Activated T-helper 17 cell treated with anti-CD3 and anti-CD28 coated beads, Interleukin-2, amount 50 U/mL, for 72 hours (primary cell): ENCODE results near the gene LRRC4C. TPM values are rescaled to one million over a fixed set of nuclear protein-coding genes. Genes with fewer than 3 reads are reported as not detected.

Experiments
- ATAC-seq: fragments of 150-1000 bp; cut with Tn5 transposase; replicated peaks from 2 replicates; pipeline ENCODE4 v1.10.0; 2021; ENCODE audit warnings: mild to moderate bottlenecking, moderate library complexity
- H3K27ac Mint-ChIP-seq: one replicate; pipeline ENCODE4 v1.8.0; 2022; ENCODE audit warnings: mixed read lengths
- H3K27me3 Mint-ChIP-seq: one replicate; pipeline ENCODE4 v1.8.0; 2022; ENCODE audit warnings: mixed read lengths
- H3K36me3 Mint-ChIP-seq: one replicate; pipeline ENCODE4 v1.8.0; 2022; ENCODE audit warnings: low read depth, mild to moderate bottlenecking, mixed read lengths
- H3K4me1 Mint-ChIP-seq: one replicate; pipeline ENCODE4 v1.8.0; 2022; ENCODE audit warnings: mixed read lengths
- H3K4me3 Mint-ChIP-seq: one replicate; pipeline ENCODE4 v1.8.0; 2022; ENCODE audit warnings: mild to moderate bottlenecking, mixed read lengths
- H3K9me3 Mint-ChIP-seq: one replicate; pipeline ENCODE4 v1.8.0; 2022; ENCODE audit warnings: mixed read lengths
- total RNA-seq, 2 donors: library from RNA; stranded (reverse); gene quantifications; one replicate each; pipeline ENCODE4 v1.2.3, GENCODE V29; 2022

Gene LRRC4C
- total RNA-seq, 2 donors from 2014 or later = not detected

GRCh38 chr11:41225856-41226633 lies 233.4 kb downstream of the LRRC4C start:
- Mint-ChIP-seq H3K27ac (no peak overlapping the region), H3K36me3 (no peaks in the 10 kb centered on the region), H3K27me3 (no peaks in the 10 kb centered on the region), H3K4me3 (no peak overlapping the region), H3K9me3 (peaks cover 34% of the 10 kb centered on the region), H3K4me1 (no peaks in the 10 kb centered on the region)
- no peak for ATAC-seq

DNA sequence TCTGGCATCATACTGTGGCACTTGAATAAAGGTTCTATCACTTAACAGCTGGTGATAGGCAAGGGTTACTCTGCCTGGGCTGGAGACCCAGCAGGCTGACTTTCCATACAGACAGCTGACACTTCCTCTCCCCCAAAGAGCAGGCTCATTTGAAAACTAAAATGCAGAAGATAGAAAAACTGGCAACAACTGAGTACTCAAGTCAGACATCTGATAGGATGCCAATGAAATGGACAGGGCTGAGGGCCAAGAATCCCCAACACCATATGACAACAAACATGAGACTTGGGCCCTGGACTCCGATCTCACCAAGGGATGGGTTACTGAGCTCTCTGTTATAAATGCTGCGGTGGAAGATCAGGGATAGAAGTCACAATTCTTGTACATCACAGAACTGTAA lies 237.2 kb downstream of the LRRC4C start:
- no peak overlapping the region for H3K4me3 Mint-ChIP-seq
- H3K36me3 Mint-ChIP-seq = no peaks in the 10 kb centered on the region
- H3K9me3 Mint-ChIP-seq = peaks cover 25% of the 10 kb centered on the region
- no peaks in the 10 kb centered on the region for H3K27me3 Mint-ChIP-seq
- H3K27ac Mint-ChIP-seq = no peak overlapping the region
- no peaks in the 10 kb centered on the region for H3K4me1 Mint-ChIP-seq
- no peak for ATAC-seq

DNA sequence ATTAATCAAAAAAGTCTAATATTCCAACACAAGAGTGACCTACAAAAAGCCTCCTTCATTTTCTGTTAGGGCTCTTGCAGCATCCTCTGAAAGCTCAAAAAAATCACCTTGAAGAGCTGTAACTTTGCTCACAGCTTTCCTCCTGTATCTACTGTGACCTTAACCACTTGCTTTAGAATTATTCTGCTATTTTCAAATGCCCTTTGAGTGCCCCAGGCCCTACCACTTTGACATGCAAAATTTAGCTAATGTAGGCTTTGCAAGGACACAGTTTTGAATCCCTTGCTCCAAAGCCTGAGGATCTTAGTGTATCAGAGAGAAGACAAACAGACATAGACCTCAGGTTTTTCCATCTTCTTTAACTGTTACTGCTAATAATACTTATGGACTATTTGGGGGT lies 253.1 kb downstream of the LRRC4C start:
- Mint-ChIP-seq H3K36me3 (no peaks in the 10 kb centered on the region), H3K4me3 (no peak overlapping the region), H3K9me3 (peaks cover 19% of the 10 kb centered on the region), H3K4me1 (no peaks in the 10 kb centered on the region), H3K27me3 (no peaks in the 10 kb centered on the region), H3K27ac (no peak overlapping the region)
- ATAC-seq = no peak

DNA sequence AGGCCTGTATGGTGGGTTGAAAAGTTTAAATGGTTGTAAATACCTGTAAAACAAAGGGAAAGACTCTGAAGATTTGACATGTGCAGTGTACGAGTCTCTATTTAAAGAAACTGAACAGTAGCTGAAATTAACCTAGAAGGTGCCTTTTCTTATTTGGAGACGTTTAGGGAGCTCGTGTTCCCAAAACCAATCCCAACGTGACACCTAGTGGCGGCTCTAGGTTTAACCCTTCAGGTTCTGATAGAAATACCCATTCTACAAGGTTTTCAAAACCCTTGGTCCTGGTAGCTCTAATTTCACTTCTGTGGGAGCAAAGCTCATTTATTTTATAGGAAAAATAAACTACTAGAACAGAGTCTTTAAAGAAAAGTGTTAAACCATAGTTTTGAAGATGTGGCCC lies 258.3 kb downstream of the LRRC4C start:
- H3K4me1 Mint-ChIP-seq = no peaks in the 10 kb centered on the region
- ATAC-seq = no peak

DNA sequence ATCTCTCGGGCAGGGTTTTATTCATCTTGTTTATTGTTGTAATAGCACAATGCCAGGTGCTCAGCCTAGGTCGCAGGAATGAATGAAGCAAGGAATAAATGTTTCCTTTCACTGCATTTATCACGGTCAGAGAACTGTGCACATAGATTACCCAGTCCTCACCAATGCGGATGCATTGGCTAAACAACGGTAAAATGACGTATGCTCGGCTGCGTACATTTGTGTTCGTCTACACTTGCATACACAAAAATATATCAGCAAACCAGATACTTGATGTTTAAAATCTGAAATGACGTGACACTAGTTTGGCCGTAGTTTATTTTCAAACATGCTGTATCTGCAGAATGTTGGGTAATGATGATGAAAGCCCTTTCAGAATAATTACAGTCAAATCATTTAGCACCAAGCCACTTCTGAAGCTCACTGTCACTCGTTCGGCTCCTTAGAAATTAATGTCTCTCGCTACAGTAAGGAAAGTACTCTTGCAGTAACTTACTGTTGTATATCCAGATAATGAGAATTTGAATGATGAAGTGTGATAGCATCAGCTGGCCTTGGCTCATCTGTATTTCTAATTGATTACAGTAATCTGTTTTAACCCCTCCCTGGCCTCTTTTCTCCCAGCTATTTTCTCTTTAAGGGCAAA lies 268.9 kb downstream of the LRRC4C start:
- Mint-ChIP-seq H3K4me3 (no peak overlapping the region), H3K9me3 (peaks cover 17% of the 10 kb centered on the region), H3K36me3 (no peaks in the 10 kb centered on the region), H3K27ac (no peak overlapping the region), H3K27me3 (no peaks in the 10 kb centered on the region), H3K4me1 (no peaks in the 10 kb centered on the region)
- no peak for ATAC-seq

More for the DNA sequence above, 258.3 kb downstream of the LRRC4C start:
- no peaks in the 10 kb centered on the region for H3K36me3 Mint-ChIP-seq
- H3K9me3 Mint-ChIP-seq = peaks cover 5% of the 10 kb centered on the region
- H3K27ac Mint-ChIP-seq = no peak overlapping the region
- no peak overlapping the region for H3K4me3 Mint-ChIP-seq
- no peaks in the 10 kb centered on the region for H3K27me3 Mint-ChIP-seq

DNA sequence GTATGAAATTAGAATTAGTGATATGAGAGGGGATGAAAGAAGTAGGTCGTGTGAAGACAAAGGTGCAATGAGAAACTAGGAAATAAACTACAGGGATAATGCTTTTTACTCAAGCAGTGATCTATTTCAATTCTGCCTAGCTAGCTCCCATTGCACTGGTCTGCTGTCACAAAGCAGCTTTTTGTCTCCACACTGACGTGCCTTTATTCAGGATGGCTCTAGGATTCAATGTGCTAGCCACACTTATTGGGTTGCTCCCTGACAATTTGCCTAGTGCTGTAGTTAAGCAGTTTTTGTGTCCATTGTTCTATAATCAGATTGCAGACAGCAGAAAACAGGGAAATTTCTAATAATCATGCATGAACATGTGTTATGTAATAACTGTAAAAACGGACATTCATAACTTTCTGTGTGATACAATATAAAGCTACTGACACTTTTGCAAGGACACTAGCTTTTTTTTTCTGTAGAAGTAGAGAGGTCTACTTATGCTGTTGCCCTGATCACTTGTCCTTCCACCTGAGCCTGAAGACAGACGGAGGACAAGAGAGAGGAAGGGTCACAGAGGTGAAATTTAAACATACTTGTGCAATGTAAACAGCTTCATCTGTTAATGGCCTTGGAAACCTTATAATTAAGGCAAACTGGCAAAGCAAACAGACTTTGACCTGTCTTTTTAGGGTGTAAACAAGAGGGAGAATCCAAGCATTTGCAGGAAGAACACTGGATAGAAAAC lies 269.6 kb downstream of the LRRC4C start:
- Mint-ChIP-seq H3K27me3 (no peaks in the 10 kb centered on the region), H3K9me3 (peaks cover 17% of the 10 kb centered on the region), H3K36me3 (no peaks in the 10 kb centered on the region), H3K27ac (no peak overlapping the region), H3K4me1 (no peaks in the 10 kb centered on the region), H3K4me3 (no peak overlapping the region)
- ATAC-seq = no peak

DNA sequence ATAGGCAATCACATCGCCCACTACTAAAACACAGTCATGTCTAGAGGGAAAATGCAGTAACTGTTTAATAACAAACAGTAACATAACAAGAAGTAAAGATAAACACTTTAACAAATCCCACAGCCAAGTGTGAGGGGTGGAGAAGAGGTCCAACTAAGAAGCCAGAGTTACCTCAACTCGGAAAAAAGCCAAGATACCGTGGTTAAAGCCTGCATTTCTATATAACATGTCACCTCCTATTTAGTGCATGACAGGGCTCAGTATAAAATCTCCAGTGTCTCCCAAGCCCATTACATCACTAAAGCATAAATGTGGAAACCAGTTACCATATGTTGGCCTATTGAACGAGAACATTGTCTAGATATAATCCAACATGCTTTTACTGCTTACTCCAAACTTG lies 281.7 kb downstream of the LRRC4C start:
- H3K4me3 Mint-ChIP-seq = no peak overlapping the region
- H3K27ac Mint-ChIP-seq = no peak overlapping the region
- no peaks in the 10 kb centered on the region for H3K4me1 Mint-ChIP-seq
- H3K27me3 Mint-ChIP-seq = no peaks in the 10 kb centered on the region
- peaks cover 15% of the 10 kb centered on the region for H3K9me3 Mint-ChIP-seq
- ATAC-seq = no peak
- H3K36me3 Mint-ChIP-seq = no peaks in the 10 kb centered on the region

DNA sequence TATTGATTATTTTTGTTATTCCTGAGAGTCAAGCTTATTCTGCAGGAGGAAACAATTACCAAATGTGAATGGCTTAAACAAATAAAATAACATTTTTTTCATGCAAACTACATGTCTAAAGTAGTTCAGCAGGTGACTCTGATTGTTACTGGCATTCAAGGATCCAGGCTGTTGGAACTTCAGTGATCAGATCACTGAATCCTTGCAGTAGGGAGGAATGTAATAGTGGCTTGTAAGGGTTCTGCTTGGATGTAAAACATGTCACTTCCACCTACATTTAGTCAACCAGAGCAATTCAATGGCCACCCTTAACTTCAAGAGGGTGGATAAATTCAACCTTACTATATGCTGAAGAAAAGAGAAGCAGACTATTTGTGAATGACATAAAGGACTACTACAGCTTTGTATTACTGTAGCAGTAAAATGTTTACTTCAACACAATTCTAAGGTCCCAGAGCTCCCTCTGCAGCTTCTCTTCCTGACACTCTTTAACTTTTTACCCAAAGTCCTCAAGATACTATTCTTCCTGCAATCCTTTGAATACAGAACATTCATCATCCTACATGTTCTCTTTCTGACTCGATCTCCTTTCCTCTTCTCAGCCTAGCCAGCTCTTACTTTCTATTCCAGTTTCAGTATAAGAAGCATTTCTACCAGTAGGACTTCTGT lies 284.0 kb downstream of the LRRC4C start:
- Mint-ChIP-seq H3K36me3 (no peaks in the 10 kb centered on the region), H3K27me3 (no peaks in the 10 kb centered on the region), H3K9me3 (peaks cover 20% of the 10 kb centered on the region), H3K4me1 (no peaks in the 10 kb centered on the region), H3K27ac (no peak overlapping the region), H3K4me3 (no peak overlapping the region)
- no peak for ATAC-seq

DNA sequence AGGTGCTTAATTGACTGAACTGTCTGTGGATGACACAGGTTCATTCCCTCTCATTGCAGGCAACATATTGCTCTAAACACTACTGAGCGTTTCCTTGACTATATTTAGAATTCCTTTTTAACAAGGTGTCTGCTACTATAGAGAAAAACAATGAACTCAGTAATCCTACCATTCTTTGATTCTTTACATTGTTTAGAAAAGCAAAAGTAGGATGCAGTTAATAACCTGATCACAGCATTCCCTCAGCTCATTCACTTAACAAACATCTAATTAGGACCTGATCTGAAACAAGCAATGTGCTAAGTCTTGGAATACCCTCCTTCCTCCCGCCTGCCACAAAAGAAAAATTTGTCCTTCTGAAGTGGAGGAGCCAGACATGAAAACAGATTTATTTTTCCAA lies 313.1 kb downstream of the LRRC4C start:
- no peak for ATAC-seq
- Mint-ChIP-seq H3K9me3 (peaks cover 9% of the 10 kb centered on the region), H3K27ac (no peak overlapping the region), H3K27me3 (no peaks in the 10 kb centered on the region), H3K4me3 (no peak overlapping the region), H3K4me1 (no peaks in the 10 kb centered on the region), H3K36me3 (no peaks in the 10 kb centered on the region)

DNA sequence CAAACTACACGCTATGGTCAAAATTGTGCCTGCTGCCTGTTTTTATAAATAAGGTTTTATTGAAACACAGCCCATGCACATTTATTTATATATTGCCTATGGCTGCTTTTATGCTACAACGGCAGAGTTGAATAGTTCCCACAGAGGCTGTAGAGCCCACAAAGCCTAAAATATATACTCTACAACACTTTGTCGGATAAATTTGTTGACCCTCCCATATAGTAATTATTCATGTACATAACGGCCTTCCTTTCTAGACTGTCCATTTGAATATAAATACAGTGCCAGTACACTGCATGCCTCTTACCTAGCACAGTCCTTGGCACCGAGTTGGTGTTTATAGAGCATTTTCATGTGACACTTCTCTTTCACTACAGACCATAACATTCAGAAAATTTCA lies 314.0 kb downstream of the LRRC4C start:
- ATAC-seq = no peak
- Mint-ChIP-seq H3K9me3 (peaks cover 9% of the 10 kb centered on the region), H3K27ac (no peak overlapping the region), H3K27me3 (no peaks in the 10 kb centered on the region), H3K36me3 (no peaks in the 10 kb centered on the region), H3K4me1 (no peaks in the 10 kb centered on the region), H3K4me3 (no peak overlapping the region)

DNA sequence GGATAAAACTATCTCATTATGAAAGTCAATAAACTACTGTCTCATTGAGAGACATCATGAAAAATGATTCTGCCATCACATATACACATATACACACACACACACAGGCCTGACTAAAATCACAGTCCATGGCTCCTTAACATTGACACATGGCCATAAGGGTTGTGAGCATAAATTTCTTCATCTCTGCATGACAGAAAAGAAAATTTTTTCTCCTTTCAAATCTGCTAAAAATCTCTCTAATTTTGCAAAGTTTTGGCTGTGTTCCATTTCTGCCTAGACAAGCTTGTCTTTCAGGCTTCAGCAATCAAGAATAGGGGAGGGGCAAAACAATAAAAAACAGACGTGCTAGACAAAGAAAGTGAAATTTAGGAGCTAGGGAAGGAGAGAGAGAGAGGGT lies 324.5 kb downstream of the LRRC4C start:
- H3K4me3 Mint-ChIP-seq = no peak overlapping the region
- no peak overlapping the region for H3K27ac Mint-ChIP-seq
- H3K9me3 Mint-ChIP-seq = peaks cover 15% of the 10 kb centered on the region
- ATAC-seq = no peak
- H3K36me3 Mint-ChIP-seq = no peaks in the 10 kb centered on the region
- no peaks in the 10 kb centered on the region for H3K27me3 Mint-ChIP-seq
- H3K4me1 Mint-ChIP-seq = no peaks in the 10 kb centered on the region

GRCh38 chr11:41133023-41133422 lies 326.4 kb downstream of the LRRC4C start:
- H3K27ac Mint-ChIP-seq = no peak overlapping the region
- H3K9me3 Mint-ChIP-seq = peaks cover 12% of the 10 kb centered on the region
- no peaks in the 10 kb centered on the region for H3K4me1 Mint-ChIP-seq
- H3K36me3 Mint-ChIP-seq = no peaks in the 10 kb centered on the region
- no peaks in the 10 kb centered on the region for H3K27me3 Mint-ChIP-seq
- no peak for ATAC-seq
- H3K4me3 Mint-ChIP-seq = no peak overlapping the region

GRCh38 chr11:41121600-41121999 lies 337.9 kb downstream of the LRRC4C start:
- Mint-ChIP-seq H3K27me3 (no peaks in the 10 kb centered on the region), H3K4me1 (no peaks in the 10 kb centered on the region), H3K27ac (no peak overlapping the region), H3K4me3 (no peak overlapping the region), H3K36me3 (no peaks in the 10 kb centered on the region), H3K9me3 (peaks cover 6% of the 10 kb centered on the region)
- ATAC-seq = no peak

DNA sequence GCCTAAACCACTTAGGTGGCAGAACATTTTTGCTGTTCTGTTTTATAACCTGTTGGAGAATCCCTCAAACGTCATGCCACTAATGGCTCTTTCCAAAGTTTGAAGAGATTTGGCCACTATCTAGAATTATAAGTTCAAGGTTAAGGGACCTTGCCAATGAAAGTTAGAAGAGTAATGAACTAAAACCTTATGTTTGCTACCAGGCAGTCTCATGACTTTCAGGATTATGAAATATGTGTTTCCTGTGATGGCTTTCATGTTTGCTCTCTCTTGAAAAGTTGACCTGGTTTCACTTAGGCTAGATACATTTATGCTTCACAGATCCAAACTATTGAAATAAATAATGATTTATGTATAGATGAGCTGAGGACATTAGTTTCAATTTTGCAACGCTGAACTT lies 340.0 kb downstream of the LRRC4C start:
- Mint-ChIP-seq H3K4me1 (no peaks in the 10 kb centered on the region), H3K27me3 (no peaks in the 10 kb centered on the region), H3K27ac (no peak overlapping the region), H3K4me3 (no peak overlapping the region), H3K36me3 (no peaks in the 10 kb centered on the region), H3K9me3 (peaks cover 3% of the 10 kb centered on the region)
- no peak for ATAC-seq
